ENCODE measurements around the gene EPHB2.

DNA sequence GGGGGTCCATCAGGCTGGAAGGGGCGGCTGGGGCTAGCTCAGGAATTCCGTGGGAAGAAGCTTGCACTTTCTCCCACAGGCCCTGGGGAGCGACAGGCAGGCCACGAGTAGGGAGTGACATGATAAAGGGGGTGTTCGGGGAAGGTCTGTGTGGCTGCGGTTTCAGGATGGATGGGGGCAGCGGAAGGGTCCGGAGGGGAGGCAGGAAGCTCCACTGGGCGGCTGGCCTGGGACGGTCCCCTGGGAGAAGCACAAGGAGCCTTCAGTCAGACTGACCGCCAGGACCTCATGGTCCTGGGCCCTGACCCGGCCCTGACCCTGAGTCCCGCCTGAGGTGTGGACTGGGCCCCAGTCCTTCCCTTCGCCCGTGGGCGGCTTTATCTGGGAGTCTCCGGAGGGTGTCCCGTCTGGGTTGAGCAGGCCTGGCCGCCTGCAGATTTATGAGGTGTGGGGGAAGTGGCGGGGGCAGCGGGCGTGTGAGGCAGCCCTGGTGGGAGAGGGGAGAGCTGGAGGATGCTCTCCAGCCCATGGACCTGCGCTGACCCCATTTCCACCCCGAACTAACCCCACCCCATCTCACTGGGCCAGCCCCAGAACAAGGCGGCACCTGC lies 45.6 kb downstream of the EPHB2 start:
- no peak for TF ChIP-seq EP300 (conservative IDR thresholded peaks at IDR 0.05; ENCODE audit: poor library complexity, severe bottlenecking)
- TF ChIP-seq SMC3 (conservative IDR thresholded peaks at IDR 0.05; ENCODE audit: poor library complexity): no peak
- no peak for TF ChIP-seq EZH2 (IDR thresholded peaks at IDR 0.05; ENCODE audit: borderline replicate concordance, insufficient read depth, low read length, poor library complexity, severe bottlenecking)
- TF ChIP-seq, protein P1, sequence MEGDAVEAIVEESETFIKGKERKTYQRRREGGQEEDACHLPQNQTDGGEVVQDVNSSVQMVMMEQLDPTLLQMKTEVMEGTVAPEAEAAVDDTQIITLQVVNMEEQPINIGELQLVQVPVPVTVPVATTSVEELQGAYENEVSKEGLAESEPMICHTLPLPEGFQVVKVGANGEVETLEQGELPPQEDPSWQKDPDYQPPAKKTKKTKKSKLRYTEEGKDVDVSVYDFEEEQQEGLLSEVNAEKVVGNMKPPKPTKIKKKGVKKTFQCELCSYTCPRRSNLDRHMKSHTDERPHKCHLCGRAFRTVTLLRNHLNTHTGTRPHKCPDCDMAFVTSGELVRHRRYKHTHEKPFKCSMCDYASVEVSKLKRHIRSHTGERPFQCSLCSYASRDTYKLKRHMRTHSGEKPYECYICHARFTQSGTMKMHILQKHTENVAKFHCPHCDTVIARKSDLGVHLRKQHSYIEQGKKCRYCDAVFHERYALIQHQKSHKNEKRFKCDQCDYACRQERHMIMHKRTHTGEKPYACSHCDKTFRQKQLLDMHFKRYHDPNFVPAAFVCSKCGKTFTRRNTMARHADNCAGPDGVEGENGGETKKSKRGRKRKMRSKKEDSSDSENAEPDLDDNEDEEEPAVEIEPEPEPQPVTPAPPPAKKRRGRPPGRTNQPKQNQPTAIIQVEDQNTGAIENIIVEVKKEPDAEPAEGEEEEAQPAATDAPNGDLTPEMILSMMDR (IDR thresholded peaks at IDR 0.05; ENCODE audit: poor library complexity, severe bottlenecking): no peak
- no peak for TF ChIP-seq MXI1 (conservative IDR thresholded peaks at IDR 0.05; ENCODE audit: poor library complexity, severe bottlenecking)
- no peak for TF ChIP-seq RAD21 (conservative IDR thresholded peaks at IDR 0.05)
- no peak for TF ChIP-seq POLR2AphosphoS5 (IDR thresholded peaks at IDR 0.05)
